HFFc6 (cell line): ENCODE measurements around the gene RPS4Y1. TPM values are rescaled to one million over a fixed set of nuclear protein-coding genes. Genes with fewer than 3 reads are reported as not detected.
A peak's percentile ranks its signal among the peaks of the same experiment; 100 is the strongest.

Experiments used
- DNase-seq: peaks from one replicate; pipeline ENCODE4 v3.0.0-alpha.2; 2018
- H3K27ac Mint-ChIP-seq: 2 replicates; pipeline ENCODE4 v1.8.0; 2020; ENCODE audit warnings: mild to moderate bottlenecking, mixed read lengths
- H3K27me3 Mint-ChIP-seq: 2 replicates; pipeline ENCODE4 v1.8.0; 2021; ENCODE audit warnings: mild to moderate bottlenecking, moderate library complexity, mixed read lengths; ENCODE audit not compliant: insufficient read depth
- H3K36me3 Mint-ChIP-seq: 2 replicates; pipeline ENCODE4 v1.8.0; 2021; ENCODE audit warnings: low read depth, mixed read lengths
- H3K4me1 Mint-ChIP-seq: 2 replicates; pipeline ENCODE4 v1.8.0; 2020; ENCODE audit warnings: low read depth, mixed read lengths
- H3K4me3 Mint-ChIP-seq: 2 replicates; pipeline ENCODE4 v1.8.0; 2020; ENCODE audit warnings: mild to moderate bottlenecking, moderate library complexity, mixed read lengths
- H3K9me3 Mint-ChIP-seq: 2 replicates; pipeline ENCODE4 v1.8.0; 2020; ENCODE audit warnings: mild to moderate bottlenecking, mixed read lengths
- total RNA-seq, 6 experiments: library from RNA; stranded (reverse); fragmentation: NEBNext Ultra II Directional; extraction: Animal tissue kit (Norgen Biotek cat#: 25700); gene quantifications; 2 replicates in 1 of 6; 3 replicates in 5 of 6; pipeline ENCODE4 v1.2.3, GENCODE V29; 2021
- TF ChIP-seq, protein P1 (sequence below): fragments of 200-600 bp; sonication (generic); IDR thresholded peaks from 2 replicates; pipeline ENCODE4 v1.5.0; 2021; ENCODE audit warnings: antibody characterized with exemption, mild to moderate bottlenecking

RPS4Y1 gene
- total RNA-seq, 6 experiments from 2014 or later, result 295 to 324 (median 307) TPM

DNA sequence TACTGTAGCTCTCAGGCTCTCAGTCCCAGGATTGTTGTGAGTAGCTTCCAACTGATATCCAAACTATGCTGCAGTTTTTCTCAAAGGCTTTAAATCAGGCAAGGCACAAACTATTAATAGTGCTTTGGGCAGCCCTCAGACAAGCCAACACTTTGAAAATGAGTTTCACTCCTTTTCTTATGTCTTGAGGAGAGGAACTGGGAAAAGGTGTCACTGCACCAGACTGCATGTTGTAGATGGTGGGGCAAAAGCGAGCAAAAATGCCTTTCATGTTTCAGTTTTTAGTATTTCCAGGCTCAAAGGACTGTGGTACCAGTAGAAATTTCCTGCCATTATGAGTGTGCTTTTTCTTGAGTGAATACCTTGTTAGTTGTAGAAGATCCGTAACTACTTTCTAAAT lies 54.6 kb downstream of the RPS4Y1 start:
- Mint-ChIP-seq H3K4me1 (no peaks in the 10 kb centered on the region), H3K36me3 (no peaks in the 10 kb centered on the region), H3K27ac (no peak overlapping the region), H3K9me3 (no peaks in the 10 kb centered on the region), H3K27me3 (peaks cover 2% of the 10 kb centered on the region; the same call in 1 of the 2 replicates), H3K4me3 (no peak overlapping the region)
- DNase-seq, result no peak
- TF ChIP-seq, protein P1, sequence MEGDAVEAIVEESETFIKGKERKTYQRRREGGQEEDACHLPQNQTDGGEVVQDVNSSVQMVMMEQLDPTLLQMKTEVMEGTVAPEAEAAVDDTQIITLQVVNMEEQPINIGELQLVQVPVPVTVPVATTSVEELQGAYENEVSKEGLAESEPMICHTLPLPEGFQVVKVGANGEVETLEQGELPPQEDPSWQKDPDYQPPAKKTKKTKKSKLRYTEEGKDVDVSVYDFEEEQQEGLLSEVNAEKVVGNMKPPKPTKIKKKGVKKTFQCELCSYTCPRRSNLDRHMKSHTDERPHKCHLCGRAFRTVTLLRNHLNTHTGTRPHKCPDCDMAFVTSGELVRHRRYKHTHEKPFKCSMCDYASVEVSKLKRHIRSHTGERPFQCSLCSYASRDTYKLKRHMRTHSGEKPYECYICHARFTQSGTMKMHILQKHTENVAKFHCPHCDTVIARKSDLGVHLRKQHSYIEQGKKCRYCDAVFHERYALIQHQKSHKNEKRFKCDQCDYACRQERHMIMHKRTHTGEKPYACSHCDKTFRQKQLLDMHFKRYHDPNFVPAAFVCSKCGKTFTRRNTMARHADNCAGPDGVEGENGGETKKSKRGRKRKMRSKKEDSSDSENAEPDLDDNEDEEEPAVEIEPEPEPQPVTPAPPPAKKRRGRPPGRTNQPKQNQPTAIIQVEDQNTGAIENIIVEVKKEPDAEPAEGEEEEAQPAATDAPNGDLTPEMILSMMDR, result no peak

DNA sequence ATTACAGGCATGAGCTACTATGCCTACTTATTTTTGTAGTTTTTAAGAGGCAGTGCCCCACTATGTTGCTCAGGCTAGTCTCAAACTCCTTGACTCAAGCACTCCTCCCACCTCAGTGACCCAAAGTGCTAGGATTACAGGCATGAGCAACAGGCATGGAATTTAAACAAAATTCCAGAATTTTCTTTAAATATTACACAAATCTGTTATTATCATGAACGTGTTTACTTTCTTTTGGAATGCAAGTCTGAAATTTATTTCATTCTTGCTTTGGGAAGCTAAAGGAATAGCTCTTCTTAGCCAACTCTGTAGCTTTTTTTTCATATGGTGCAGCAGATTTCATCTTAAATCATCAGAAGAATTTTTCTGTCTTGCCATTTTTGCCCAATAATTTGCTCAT lies 66.0 kb downstream of the RPS4Y1 start:
- DNase-seq, result peak; percentile 44
- Mint-ChIP-seq H3K4me1 (peaks cover 10% of the 10 kb centered on the region), H3K36me3 (peaks cover 8% of the 10 kb centered on the region), H3K9me3 (peaks cover 7% of the 10 kb centered on the region; the same call in 1 of the 2 replicates), H3K4me3 (peak overlapping the region; percentile 5; the same call in 1 of the 2 replicates), H3K27me3 (peaks cover 1% of the 10 kb centered on the region; the same call in 1 of the 2 replicates), H3K27ac (no peak overlapping the region; the same call in 1 of the 2 replicates)
- TF ChIP-seq, protein P1, result no peak

GRCh38 chrY:2913066-2913815 lies 71.8 kb downstream of the RPS4Y1 start:
- TF ChIP-seq, protein P1, result peak; percentile 70
- DNase-seq, result peak; percentile 40
- Mint-ChIP-seq H3K36me3 (no peaks in the 10 kb centered on the region; the same call in 1 of the 2 replicates), H3K27ac (peak overlapping the region; percentile 25; the same call in 1 of the 2 replicates), H3K27me3 (peaks cover 1% of the 10 kb centered on the region; the same call in 1 of the 2 replicates), H3K4me3 (no peak overlapping the region; the same call in 1 of the 2 replicates), H3K9me3 (no peaks in the 10 kb centered on the region), H3K4me1 (peaks cover 16% of the 10 kb centered on the region)

Other genes with a start within 250 kb of the RPS4Y1 start
- gene SRY, start 53.9 kb upstream of the RPS4Y1 start, total RNA-seq, result not detected
- 10 to 100 TPM; 13.8 to 19.7 (median 16.7) TPM for gene ZFY, start 93.8 kb downstream of the RPS4Y1 start, total RNA-seq